HUDEP-2 (cell line): ENCODE data around the gene ANKRD39.
A peak's percentile ranks its signal among the peaks of the same experiment; 100 is the strongest.
"Not testable (repeated sequence)": the region's sequence is repeated elsewhere in the genome, so short reads cannot be mapped to it uniquely, and the experiment has no call there.

Source experiments
- DNase-seq, 76 experiments: peaks; one replicate each; lab custom pipeline; 2025; ENCODE audit not compliant: unreplicated experiment in 76 of 76; lab: John Stamatoyannopoulos, UW

Gene ANKRD39

DNA sequence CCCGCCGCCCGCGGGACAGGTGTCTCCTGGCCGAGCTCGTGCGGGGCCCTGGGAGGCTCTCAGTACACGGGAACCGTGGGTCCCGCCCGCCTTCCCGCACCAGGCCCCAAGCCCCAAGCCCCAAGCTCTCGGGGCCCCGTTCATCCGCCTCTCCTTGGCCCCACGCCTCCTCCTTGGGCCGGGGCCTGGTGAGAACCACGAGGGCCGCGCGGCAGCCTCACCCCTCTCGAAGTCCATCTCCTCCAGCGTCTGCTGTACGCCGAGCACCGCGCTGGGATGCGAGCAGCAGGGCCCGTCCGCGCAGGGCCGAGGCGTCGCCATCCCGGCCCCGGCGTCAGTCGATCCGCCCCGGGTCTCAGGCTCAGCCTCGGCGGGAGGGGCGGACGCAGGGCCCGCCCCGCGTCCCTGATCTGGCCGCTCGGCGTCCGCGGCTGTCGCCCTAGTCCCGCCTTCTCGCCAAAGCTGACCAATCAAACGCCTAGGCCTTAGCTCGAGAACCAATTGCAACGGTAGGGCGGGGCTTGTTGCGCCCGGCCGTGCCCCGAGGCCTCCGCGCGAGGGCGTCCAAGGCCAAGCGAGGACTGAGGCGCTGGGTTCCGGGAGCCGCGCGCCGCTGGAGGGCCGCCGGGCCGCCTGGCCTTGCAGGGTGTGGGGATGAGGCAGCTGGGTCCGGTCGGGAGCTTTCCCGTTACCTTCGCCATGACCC lies at the start of gene ANKRD39:
Gene ANKRD39 (minus strand): TSS at position 350 of the 706 bp plus-strand sequence. CDS start 29 bp downstream, at position 321.
- peak in 74 of 76 experiments; percentile 59 to 99 (median 95) for DNase-seq

GRCh38 chr2:96906729-96907114 lies 48.9 kb upstream of the ANKRD39 start:
- DNase-seq, result no peak

DNA sequence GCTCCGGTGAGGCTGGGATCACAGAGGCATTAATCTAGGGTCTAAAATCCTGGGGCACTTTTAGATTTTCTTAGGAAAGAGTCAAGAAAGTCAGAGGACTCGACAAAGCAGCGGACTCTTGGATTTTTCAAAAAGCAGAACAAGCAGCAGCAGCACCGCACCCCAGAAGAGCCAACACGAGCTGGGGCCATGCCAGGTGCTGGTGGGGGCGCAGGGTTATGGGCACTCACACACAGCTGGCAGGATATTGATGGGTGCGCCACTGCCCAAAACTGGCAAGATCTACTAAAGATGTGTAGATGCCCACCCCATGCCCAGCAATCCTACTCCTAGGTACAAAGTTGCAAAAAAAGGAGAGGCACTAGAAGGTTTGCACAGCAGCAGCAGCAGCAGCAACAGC lies 46.0 kb upstream of the ANKRD39 start:
- peak in 6 of 76 experiments; percentile 12 to 29 (median 24) for DNase-seq

DNA sequence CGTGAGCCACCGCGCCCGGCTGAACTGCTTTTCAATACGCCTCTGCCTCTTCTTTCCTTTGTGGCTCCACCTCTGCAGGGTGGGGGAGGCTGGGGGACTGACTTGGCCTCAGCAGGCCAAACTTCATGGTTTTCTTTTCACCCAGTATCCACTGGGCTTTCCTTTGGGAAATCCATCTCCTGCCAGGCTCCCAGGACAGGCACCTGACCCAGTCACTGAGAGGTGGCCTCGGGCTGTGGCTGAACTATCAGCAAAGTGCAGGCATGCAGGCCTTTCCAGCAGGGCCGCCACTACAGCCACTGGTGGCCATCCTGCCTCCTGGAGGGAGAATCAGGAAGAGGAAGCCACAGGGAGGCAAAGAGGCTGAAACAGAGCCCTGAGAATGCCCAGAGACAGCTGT lies 45.5 kb upstream of the ANKRD39 start:
- DNase-seq, result no peak

DNA sequence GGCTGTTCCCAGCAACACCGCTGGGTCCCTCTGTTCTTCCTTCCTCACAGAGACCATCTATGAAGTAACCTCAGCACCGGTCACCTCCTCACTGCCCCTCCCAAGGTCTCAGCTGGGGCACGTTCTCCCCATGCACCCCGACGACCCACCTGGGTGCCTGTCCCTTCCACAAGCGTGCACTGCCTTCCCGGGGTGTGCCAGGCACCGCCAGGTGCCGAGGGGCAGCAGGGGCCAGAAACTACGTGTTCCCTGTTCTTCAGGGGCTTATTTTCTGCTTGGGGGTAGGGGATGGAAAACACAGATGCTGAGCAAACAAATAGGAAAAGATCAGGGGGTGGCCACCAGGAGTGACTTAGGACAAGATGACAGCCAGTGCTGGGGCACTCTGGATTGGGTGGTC lies 42.4 kb upstream of the ANKRD39 start:
- DNase-seq, result no peak

DNA sequence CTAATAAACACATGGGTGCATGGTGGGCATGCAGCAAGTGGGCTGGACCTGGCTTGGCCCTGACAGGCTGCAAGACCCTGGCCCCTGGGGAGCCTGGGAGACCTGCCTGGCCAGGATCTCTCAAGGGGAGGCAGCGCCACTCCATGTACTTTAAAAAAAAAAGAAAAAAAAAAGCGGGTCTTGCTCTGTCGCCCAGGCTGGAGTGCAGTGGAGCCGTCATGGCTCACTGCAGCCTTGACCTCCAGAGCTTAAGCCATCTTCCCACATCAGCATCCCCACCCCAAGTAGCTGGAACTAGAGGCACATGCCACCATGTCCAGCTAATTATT lies 41.6 kb upstream of the ANKRD39 start:
- DNase-seq, result no peak

DNA sequence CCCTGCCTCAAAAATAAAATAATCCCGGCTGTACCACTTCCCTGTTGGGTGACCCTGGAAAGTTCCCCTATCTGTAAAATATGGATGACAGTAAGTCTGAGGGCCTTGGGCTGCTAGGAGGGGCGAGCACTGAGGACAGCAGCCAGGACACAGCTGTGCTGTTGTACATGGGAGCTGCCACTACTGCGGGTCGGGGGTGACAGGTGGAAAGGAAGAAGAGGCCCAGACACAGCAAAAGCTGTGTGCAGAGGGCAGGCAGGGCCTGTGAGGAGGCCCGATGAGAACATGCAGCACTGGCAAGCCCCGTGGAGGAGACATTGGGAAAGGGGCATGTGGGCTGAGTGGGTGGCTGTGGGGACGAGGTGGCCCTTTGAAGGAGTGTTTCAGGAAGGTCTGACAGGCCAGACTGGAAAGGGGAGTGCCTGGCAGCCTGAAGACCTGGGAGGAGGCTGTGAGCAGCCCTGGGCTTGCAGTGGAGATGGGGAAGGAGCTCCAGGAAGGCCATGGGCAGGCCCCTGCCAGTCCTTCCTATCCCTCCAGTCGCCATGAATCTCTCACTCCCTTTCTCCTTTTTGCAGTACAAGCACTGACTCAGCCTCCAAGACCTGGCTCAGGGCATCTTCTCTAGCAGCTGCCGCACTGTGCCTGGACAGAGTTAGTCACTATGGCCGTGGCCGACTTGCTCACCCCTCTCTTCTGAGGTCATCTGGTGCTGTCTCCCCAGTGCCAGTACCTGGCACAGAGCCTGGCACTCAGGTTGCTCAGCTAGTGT lies 41.0 kb upstream of the ANKRD39 start:
- peak in 1 of 76 experiments; percentile 10 for DNase-seq

DNA sequence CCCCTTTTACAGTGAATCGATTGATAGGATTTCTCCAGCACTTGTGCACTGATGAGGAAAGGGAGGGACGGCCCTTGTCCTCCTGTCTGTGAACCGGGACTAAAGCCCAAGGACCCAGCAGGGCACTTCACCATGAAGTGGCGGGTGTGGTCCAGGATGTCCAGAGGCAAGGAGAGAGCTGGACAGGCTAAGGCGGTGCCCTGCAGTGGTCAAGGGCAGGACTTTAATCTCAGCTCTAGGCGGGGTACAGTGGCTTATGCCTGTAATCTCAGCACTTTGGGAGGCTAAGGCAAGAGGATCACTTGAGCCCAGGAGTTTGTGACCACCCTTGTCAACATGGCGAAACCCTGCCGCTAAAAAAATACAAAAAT lies 40.3 kb upstream of the ANKRD39 start:
- DNase-seq, result no peak

GRCh38 chr2:96897491-96898134 lies 39.8 kb upstream of the ANKRD39 start:
- DNase-seq, result peak in 6 of 76 experiments; percentile 16 to 29 (median 20)

GRCh38 chr2:96895746-96896651 lies 38.2 kb upstream of the ANKRD39 start:
- DNase-seq, result peak in 20 of 76 experiments; percentile 15 to 61 (median 37)

- DNase-seq, result peak in 72 of 76 experiments; percentile 9 to 87 (median 52)
Measured at GRCh38 chr2:96895032-96895745, 37.4 kb upstream of the ANKRD39 start.

DNA sequence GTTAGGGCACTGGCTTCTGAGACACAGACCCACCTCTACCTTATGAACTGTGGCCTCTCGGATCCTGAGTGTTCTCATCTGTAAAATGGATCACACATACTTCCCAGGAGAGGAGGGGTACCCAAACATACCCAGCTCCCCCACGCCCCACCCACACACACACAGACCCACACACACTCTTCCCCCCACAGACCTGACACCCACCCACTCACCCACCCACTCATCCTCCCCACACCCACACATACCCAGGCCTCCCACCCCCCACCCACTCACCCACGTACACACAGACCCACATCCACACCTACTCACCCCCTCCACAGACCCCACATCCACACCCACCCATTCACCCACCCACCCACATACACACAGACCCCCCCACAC lies 36.3 kb upstream of the ANKRD39 start:
- no peak for DNase-seq

- DNase-seq, result peak in 4 of 76 experiments; percentile 13 to 34 (median 28)
Measured at GRCh38 chr2:96893289-96894150, 35.7 kb upstream of the ANKRD39 start.

DNA sequence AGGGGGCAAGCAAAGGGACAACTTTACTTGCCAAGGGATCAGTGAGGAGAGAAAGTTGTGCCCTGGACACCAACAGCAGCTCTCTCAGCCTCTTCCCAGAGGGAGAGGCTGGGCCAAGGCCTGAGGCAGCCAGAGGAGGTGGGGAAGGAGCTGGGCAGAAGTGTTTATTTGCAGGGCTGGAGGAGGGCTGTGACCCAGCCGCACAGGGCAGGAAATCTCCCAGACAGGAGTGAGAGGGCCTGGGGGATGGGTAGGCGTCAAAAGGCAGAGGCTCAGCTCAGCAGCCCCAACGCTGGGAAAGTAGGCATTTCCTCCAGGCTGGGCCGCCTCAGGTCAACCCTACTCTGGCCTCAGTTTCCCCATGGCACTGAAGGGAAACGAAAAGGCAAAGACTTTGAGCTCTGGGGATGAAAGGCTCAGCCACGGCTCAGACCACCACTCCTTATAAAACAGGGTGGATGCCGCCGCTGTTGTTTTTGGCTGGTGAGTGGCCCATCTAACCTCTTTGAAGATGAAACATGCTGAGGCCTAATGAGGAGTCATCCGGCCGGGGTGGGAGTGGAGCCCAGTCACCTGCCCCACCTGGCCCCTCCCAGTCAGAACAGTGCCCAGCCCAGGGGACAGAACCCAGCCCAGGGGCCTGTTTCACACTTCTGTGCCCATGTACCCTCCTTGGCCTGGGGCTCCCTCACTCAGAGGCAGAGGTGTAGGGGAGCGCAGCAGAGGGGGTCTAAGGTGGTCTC lies 33.9 kb upstream of the ANKRD39 start:
- DNase-seq, result no peak

GRCh38 chr2:96890726-96891385 lies 33.0 kb upstream of the ANKRD39 start:
- peak in 1 of 76 experiments; percentile 16 for DNase-seq

DNA sequence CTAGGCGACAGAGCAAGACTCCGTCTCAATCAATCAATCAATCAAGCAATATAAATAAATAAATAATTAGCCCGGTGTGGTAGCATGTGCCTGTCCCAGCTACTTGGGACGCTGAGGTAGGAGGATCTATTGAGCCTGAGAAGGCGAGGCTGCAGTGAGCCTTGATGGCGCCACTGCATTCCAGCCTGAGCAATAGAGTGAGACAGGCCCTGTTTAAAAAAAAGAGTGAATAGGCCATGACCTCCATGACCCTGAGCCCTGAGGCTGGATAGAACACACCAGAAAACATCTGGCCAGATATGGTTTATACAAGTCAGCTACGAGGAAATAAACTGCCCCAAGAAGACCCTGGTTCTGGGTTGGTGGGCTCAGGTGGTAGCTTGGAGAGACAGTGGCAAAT lies 32.4 kb upstream of the ANKRD39 start:
- DNase-seq, result no peak

- DNase-seq, result not testable (repeated sequence)
Measured at GRCh38 chr2:96889502-96889901, 31.7 kb upstream of the ANKRD39 start.
